ENCODE results near the gene TRAT1. TPM values are rescaled to one million over a fixed set of nuclear protein-coding genes. Genes with fewer than 3 reads are reported as not detected.

The TRAT1 gene
- total and polyA plus RNA-seq, 2 experiments from 2014 or later, result not detected

DNA sequence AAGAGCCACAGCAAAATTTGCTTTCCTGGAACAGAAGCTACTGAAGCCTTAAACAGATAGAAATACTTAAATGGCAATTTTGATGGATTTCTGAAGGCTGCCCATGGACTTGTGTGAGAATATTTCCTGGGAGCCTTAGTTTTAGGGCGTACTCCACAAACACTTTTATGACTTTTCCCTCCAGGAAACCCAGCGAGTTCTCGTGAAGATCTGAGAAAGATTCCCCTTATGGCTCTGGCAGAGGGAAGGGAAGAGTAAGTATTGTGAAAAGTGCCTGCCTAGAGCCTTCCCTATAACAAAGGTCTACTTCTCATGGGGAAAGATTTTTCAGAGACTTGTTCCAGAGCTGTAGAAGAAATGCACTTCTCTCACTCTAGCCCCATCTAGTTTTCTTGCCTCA lies 31.1 kb upstream of the TRAT1 start (continued):
- TF ChIP-seq, protein P1, sequence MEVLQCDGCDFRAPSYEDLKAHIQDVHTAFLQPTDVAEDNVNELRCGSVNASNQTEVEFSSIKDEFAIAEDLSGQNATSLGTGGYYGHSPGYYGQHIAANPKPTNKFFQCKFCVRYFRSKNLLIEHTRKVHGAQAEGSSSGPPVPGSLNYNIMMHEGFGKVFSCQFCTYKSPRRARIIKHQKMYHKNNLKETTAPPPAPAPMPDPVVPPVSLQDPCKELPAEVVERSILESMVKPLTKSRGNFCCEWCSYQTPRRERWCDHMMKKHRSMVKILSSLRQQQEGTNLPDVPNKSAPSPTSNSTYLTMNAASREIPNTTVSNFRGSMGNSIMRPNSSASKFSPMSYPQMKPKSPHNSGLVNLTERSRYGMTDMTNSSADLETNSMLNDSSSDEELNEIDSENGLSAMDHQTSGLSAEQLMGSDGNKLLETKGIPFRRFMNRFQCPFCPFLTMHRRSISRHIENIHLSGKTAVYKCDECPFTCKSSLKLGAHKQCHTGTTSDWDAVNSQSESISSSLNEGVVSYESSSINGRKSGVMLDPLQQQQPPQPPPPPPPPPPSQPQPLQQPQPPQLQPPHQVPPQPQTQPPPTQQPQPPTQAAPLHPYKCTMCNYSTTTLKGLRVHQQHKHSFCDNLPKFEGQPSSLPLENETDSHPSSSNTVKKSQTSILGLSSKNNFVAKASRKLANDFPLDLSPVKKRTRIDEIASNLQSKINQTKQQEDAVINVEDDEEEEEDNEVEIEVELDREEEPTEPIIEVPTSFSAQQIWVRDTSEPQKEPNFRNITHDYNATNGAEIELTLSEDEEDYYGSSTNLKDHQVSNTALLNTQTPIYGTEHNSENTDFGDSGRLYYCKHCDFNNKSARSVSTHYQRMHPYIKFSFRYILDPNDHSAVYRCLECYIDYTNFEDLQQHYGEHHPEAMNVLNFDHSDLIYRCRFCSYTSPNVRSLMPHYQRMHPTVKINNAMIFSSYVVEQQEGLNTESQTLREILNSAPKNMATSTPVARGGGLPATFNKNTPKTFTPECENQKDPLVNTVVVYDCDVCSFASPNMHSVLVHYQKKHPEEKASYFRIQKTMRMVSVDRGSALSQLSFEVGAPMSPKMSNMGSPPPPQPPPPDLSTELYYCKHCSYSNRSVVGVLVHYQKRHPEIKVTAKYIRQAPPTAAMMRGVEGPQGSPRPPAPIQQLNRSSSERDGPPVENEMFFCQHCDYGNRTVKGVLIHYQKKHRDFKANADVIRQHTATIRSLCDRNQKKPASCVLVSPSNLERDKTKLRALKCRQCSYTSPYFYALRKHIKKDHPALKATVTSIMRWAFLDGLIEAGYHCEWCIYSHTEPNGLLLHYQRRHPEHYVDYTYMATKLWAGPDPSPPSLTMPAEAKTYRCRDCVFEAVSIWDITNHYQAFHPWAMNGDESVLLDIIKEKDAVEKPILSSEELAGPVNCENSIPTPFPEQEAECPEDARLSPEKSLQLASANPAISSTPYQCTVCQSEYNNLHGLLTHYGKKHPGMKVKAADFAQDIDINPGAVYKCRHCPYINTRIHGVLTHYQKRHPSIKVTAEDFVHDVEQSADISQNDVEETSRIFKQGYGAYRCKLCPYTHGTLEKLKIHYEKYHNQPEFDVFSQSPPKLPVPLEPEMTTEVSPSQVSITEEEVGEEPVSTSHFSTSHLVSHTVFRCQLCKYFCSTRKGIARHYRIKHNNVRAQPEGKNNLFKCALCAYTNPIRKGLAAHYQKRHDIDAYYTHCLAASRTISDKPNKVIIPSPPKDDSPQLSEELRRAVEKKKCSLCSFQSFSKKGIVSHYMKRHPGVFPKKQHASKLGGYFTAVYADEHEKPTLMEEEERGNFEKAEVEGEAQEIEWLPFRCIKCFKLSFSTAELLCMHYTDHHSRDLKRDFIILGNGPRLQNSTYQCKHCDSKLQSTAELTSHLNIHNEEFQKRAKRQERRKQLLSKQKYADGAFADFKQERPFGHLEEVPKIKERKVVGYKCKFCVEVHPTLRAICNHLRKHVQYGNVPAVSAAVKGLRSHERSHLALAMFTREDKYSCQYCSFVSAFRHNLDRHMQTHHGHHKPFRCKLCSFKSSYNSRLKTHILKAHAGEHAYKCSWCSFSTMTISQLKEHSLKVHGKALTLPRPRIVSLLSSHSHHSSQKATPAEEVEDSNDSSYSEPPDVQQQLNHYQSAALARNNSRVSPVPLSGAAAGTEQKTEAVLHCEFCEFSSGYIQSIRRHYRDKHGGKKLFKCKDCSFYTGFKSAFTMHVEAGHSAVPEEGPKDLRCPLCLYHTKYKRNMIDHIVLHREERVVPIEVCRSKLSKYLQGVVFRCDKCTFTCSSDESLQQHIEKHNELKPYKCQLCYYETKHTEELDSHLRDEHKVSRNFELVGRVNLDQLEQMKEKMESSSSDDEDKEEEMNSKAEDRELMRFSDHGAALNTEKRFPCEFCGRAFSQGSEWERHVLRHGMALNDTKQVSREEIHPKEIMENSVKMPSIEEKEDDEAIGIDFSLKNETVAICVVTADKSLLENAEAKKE (CRISPR knock-in tag; IDR thresholded peaks at IDR 0.05), result no peak
- TF ChIP-seq, protein P2, sequence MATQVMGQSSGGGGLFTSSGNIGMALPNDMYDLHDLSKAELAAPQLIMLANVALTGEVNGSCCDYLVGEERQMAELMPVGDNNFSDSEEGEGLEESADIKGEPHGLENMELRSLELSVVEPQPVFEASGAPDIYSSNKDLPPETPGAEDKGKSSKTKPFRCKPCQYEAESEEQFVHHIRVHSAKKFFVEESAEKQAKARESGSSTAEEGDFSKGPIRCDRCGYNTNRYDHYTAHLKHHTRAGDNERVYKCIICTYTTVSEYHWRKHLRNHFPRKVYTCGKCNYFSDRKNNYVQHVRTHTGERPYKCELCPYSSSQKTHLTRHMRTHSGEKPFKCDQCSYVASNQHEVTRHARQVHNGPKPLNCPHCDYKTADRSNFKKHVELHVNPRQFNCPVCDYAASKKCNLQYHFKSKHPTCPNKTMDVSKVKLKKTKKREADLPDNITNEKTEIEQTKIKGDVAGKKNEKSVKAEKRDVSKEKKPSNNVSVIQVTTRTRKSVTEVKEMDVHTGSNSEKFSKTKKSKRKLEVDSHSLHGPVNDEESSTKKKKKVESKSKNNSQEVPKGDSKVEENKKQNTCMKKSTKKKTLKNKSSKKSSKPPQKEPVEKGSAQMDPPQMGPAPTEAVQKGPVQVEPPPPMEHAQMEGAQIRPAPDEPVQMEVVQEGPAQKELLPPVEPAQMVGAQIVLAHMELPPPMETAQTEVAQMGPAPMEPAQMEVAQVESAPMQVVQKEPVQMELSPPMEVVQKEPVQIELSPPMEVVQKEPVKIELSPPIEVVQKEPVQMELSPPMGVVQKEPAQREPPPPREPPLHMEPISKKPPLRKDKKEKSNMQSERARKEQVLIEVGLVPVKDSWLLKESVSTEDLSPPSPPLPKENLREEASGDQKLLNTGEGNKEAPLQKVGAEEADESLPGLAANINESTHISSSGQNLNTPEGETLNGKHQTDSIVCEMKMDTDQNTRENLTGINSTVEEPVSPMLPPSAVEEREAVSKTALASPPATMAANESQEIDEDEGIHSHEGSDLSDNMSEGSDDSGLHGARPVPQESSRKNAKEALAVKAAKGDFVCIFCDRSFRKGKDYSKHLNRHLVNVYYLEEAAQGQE (IDR thresholded peaks at IDR 0.05; ENCODE audit: unreplicated experiment), result no peak
- no peak for TF ChIP-seq CREB1 (CRISPR knock-in tag; IDR thresholded peaks at IDR 0.05; ENCODE audit: low read depth)
- TF ChIP-seq ZNF331 (CRISPR knock-in tag; IDR thresholded peaks at IDR 0.05; ENCODE audit: low read depth), result no peak
- no peak for TF ChIP-seq EZH2 (IDR thresholded peaks at IDR 0.05; ENCODE audit: low read depth, unreplicated experiment)

DNA sequence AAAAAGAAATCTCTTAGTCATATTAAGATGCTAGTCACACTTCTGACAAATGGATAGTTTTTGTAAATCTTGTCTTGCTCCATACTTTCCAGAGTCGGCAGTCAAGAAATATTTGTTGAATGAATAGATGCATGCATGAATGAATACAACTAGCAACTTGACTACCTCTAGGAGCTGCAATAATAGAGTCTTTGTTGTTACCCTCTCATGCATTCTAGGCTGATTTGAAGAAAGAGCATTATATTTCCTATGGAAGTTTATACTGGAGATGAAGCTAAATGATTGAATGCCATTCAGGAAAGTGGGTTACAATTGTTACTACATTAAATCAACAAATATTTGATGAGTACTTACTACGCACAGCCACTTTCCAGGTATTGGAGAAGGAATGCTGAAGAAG lies 18.1 kb upstream of the TRAT1 start:
- Histone ChIP-seq H3K4me1 (ENCODE audit: insufficient read depth) (no peaks in the 10 kb centered on the region), H3K79me2 (replicated peaks; ENCODE audit: insufficient read depth) (no peaks in the 10 kb centered on the region), H3K27ac (ENCODE audit: low read depth) (no peak overlapping the region), H3K4me2 (no peak overlapping the region), H4K20me1 (replicated peaks; ENCODE audit: insufficient read depth) (no peaks in the 10 kb centered on the region), H3K27me3 (ENCODE audit: insufficient read depth) (no peaks in the 10 kb centered on the region), H3K9me2 (ENCODE audit: insufficient read depth) (no peaks in the 10 kb centered on the region), H3K36me3 (ENCODE audit: insufficient read depth) (no peaks in the 10 kb centered on the region), H3F3A (replicated peaks; ENCODE audit: low read depth) (no peaks in the 10 kb centered on the region), H2AFZ (no peak overlapping the region; the same call in 1 of the 2 replicates), H3K4me3 (no peak overlapping the region)
- H3K27me3 Mint-ChIP-seq (ENCODE audit: insufficient read depth, low read depth, poor library complexity), result no peaks in the 10 kb centered on the region
- H3K4me3 Mint-ChIP-seq, result no peak overlapping the region
- no peaks in the 10 kb centered on the region for H3K9me3 Mint-ChIP-seq
- ATAC-seq, result no peak
- DNase-seq (ENCODE audit: low spot score), result no peak
- H3K27ac Mint-ChIP-seq, result no peak overlapping the region
- no peaks in the 10 kb centered on the region for H3K36me3 Mint-ChIP-seq (ENCODE audit: low read depth)
- H3K4me1 Mint-ChIP-seq, result no peaks in the 10 kb centered on the region
- TF ChIP-seq, protein P3, sequence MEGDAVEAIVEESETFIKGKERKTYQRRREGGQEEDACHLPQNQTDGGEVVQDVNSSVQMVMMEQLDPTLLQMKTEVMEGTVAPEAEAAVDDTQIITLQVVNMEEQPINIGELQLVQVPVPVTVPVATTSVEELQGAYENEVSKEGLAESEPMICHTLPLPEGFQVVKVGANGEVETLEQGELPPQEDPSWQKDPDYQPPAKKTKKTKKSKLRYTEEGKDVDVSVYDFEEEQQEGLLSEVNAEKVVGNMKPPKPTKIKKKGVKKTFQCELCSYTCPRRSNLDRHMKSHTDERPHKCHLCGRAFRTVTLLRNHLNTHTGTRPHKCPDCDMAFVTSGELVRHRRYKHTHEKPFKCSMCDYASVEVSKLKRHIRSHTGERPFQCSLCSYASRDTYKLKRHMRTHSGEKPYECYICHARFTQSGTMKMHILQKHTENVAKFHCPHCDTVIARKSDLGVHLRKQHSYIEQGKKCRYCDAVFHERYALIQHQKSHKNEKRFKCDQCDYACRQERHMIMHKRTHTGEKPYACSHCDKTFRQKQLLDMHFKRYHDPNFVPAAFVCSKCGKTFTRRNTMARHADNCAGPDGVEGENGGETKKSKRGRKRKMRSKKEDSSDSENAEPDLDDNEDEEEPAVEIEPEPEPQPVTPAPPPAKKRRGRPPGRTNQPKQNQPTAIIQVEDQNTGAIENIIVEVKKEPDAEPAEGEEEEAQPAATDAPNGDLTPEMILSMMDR (conservative IDR thresholded peaks at IDR 0.05; ENCODE audit: low read depth in 2 of 2), result no peak
- TF ChIP-seq ZNF114 (CRISPR knock-in tag; IDR thresholded peaks at IDR 0.05) (no peak), CREB1 (CRISPR knock-in tag; IDR thresholded peaks at IDR 0.05; ENCODE audit: low read depth) (no peak), JUNB (IDR thresholded peaks at IDR 0.05; ENCODE audit: unreplicated experiment) (no peak), STAT1 (IDR thresholded peaks at IDR 0.05; ENCODE audit: unreplicated experiment) (no peak), EZH2 (IDR thresholded peaks at IDR 0.05; ENCODE audit: low read depth, unreplicated experiment) (no peak), EZH2phosphoT487 (IDR thresholded peaks at IDR 0.05; ENCODE audit: unreplicated experiment) (no peak)
